Stimulated activated CD8-positive, alpha-beta memory T cell treated with anti-CD3 and anti-CD28 coated beads, Interleukin-15, amount 100 ng/mL, for 4 hours (primary cell): ENCODE results near the gene AFG1L.
"Not testable (repeated sequence)": the region's sequence is repeated elsewhere in the genome, so short reads cannot be mapped to it uniquely, and the experiment has no call there.

Source experiments
- DNase-seq, 2 donors: peaks; one replicate each; pipeline ENCODE4 v3.0.0-alpha.2; 2020; ENCODE audit warnings: low read depth in 2 of 2

Gene AFG1L

DNA sequence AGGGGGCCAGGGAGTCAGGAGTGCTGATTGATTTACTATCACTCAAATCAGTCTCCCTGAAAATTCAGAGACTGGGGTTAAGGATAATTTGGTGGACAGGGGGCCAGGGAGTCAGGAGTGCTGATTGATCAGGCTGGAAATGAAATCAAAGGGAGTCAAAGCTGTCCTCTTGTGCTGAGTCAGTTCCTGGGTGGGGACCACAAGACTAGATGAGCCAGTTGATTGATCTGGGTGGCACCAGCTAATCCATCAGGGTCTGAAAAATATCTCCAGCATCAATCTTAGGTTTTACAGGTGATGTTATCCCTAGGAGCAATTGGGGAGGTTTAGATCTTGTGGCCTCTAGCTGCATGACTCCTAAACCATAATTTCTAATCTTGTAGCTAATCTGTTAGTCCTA is 6.1 kb upstream of the AFG1L start:
- DNase-seq = no peak

DNA sequence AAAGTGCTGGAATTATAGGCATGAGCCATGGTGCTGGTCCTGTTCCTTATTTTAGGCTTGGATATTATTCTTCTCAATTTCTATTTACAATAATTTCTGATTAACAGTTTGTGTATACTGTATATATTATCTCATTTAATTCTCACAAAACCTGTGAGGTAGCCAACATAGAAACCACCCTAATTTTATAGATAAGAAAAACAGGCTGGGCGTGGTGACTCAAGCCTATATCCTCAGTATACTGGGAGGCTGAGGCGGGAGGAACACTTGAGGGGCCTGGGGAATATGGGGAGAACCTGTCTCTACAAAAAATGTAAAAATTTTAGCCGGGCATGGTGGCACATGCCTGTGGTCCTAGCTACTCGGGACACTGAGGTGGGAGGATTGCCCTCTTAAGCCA is 3.8 kb upstream of the AFG1L start:
- no peak for DNase-seq

DNA sequence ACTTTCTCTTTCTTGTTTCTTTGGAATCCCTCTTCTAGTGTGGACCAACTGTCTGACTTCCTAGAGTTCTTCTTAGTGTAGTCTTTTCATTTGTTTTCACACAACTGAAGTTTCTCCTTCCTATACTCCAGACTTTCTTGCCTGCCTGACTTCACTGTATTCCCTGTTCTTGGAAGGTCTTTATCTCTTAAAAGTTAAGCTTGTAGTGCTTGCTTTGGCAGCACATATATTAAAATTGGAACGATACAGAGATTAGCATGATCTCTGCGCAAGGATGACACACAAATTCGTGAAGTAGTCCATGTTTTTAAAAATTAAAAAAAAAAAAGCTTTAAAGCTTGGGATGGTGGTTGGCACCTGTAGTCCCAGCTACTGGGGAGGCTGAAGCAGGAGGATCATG is 2.3 kb upstream of the AFG1L start:
- not testable (repeated sequence) for DNase-seq

DNA sequence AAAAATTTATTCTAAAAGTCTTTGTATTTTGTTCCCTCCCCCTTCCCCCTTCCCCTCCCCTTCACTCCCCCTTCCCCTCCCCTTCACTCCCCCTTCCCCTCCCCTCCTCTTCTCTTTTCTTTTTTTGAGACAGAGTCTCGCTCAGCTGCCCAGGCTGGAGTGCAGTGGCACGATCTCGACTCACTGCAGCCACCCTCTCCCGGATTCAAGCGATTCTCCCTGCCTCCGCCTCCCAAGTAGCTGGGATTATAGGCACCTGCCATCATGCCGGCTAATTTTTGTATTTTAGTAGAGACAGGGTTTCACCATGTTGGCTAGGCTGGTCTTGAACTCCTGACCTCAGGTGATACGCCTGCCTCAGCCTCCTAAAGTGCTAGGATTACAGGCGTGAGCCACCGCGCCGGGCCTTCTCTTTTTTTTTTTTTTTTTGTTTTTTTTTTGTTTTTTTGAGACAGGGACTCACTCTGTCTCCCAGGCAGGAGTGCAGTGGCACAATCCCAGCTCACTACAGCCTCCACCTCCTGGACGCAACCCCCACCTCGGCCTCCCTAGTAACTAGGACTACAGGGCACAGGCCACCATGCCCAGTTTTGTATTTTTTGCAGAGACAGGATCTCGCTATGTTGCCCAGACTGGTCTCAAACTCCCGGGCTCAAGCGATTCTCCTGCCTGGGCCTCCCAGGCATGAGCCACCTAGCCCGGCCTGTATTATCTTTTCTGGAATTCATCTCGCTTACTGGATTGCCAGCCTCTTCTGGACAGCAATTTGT is 1.1 kb upstream of the AFG1L start:
- no peak for DNase-seq

DNA sequence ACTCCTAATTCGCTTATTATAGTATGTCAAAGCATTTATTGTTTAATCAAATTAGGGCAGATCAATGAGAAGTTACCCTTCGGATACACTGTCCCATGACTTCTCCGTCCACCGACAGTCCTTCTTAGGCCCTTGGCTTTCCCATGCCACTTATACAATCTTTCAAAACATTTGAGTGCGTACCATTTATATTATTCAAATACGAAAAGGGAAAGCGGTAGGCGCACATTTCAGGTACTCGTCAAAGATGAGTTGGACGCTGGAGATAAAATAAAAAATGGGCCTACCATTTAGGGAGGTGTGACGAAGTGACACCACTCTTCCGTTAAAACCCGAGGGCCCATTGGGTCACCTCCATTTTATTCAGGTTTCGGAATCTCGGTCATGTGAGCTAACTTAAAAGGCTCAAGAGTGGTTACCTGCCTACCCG is 542 bp upstream of the AFG1L start:
- no peak for DNase-seq

DNA sequence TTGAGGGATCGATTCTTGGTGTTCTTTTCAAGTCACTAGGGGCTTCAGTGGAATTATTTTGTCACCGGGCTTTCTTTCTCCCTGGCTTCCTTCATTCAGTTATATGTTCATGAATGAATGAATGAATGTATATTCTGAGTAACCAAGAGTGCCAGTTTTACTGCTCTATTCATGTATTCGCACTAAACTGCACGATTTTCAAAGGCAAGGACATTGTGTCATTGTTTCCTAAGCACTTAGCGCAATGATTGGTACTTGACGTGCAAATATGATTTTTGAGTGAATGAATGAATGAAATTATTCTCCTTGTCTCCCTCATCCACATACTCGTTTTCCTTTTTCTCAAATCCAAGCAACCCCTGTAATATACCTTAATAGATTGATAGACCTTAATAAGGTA is 822 bp downstream of the AFG1L start:
- no peak for DNase-seq

DNA sequence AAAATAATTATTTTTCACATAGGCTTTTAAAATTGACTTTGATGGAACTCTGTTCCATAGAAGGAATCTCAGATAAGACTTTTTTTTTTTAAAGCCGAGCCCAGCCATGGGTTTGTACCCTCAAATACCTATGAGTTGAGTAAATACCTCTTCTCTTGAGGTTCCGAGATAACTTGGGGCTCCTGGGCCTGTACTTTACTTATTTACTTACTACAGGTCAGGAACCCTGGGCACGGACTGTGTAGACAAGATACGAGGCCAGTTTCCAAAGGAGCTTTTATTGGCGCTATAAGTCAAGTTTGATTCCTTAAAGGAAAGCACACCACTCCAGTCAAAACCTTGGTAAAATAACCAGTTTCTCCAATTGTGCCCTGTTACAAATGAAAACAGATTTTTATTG is 7.5 kb downstream of the AFG1L start:
- no peak for DNase-seq

DNA sequence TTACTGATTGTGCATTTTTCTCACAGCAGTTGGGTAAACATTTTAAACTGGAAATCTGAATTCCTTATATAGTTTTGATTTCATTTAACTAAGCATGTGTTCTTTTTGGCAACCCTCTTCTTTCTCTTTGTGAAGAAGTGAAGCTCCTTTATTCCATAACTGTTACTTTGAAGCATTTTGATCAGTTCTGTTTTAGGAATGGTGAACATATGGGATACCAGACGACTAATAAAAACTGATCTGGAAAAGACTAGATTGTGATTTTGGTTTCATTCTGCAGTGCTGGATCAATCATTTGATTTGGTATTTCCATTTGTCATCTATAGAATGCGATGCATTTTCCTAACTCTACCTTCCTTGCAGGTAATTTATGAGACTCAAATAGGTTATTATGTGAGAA is 9.8 kb downstream of the AFG1L start:
- DNase-seq = no peak

DNA sequence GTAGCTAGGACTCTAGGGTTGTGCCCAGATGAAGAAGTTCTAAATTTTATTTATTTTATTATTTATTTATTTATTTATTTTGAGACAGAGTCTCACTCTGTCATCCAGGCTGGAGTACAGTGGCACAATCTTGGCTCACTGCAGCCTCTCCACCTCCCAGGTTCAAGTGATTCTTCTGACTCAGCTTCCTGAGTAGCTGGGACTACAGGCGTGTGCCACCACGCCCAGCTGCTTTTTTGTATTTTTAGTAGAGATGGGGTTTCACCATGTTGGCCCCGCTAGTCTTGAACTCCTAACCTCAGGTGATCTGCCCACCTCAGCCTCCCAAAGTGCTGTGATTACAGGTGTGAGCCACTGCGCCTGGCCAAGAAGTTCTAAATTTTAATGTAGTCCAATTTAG is 13.8 kb downstream of the AFG1L start:
- not testable (repeated sequence) for DNase-seq

DNA sequence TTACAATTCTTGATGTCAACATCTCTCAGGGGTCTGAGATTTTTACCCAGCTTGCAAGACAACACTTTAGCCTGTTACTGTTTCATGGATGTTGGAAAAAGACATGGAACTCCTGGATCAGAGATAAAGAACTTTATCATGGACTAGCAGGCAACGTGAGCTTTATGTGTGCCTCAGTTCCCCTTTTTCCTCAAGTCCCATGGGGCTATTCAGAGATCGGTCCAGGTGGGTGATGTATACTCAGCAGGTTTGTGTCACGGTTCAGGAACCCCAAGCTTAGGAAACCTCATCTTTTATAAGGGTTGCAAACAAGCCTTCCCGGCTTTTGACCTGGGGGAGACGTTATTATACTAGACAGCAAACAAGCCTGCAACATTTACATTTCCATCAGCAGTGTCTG is 15.0 kb downstream of the AFG1L start:
- no peak for DNase-seq

DNA sequence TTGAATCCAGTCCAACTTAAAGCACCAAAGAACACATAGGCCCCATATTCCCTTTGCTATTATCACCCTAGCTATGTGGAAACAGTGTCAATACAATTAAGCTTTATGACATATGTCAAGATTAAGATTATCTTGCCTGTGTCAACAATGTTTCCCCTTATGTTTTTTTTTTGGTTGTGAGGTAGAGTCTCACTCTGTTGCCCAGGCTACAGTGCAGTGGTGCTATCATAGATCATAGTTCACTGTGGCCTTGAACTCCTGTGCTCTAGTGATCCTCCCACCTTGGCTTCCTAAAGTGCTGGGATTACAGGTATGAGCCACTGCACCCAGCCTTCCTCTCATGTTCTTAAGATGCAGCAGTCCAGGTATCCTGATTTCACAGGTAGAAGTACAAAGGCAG is 17.8 kb downstream of the AFG1L start:
- no peak for DNase-seq

DNA sequence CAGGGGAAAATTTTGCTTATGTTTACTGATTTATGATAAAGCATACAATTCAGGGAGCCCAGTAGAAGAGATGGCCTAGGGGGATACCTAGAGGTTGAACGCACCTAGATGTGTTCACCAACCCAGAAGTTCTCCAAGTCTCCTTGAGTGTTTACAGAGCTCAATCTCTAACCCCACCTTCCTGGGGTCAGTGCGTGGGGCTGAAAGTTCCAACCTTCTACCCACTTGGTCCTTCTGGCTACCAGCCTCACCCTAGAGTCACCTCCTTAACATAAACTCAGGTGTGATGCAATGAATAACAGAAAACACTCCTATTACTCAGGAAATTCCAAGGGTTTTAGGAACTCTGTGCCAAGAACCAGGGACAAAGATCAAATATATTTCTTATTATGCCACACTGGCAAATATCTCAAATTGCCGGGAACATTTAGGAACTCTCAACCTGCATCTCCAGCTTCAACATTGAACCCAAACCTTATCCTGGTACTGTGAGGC is 26.4 kb downstream of the AFG1L start:
- no peak for DNase-seq

DNA sequence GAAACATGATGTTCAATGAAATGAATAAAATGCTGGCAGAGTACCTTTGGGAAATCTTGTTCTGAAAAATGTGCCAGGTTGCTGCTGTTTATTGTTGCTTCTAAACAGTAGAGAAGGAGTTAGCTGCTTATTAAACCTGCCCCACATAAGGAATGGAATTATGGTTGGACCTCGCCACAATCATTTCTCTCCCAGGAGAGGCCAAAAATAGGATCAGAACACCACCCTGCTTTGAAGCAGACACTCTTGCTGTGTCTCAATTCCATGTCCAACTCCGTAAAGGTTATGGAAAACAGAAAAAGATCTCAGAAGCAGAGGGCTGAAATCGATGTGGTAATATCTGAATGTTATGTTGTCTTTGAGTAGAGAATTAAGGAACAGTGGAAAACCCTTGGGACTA is 27.9 kb downstream of the AFG1L start:
- DNase-seq = no peak

DNA sequence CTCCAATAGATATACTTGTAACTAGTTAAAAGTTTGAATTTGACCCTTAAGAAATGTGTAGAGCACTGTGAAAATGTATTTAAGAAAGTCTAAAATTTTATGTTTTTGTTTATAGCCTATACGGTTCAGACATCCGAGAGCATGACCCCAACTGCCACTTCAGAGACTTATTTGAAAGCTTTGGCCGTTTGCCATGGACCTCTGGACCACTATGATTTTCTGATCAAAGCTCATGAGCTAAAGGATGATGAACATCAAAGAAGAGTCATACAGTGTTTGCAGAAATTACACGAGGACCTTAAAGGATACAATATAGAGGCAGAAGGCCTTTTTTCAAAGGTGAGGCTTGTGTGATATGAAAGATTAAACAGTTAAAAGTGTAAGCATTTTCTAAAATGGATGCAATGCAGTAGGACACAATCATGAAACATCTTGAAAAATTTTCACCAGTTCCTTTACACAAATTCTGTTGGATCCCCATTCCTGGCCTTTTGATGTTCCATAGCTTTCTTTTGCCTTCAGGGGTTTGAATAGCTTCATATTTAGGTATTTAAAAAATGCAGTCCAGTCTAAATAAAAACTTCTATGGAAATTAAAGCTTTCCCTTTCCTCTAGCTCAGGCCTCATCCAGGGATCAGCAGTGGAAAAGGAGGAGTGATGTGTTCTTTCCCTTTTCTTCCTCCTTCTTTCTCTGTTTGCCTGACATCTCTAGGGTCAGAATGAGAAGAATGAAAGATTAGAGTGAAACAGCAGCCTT is 29.0 kb downstream of the AFG1L start:
- DNase-seq = no peak

DNA sequence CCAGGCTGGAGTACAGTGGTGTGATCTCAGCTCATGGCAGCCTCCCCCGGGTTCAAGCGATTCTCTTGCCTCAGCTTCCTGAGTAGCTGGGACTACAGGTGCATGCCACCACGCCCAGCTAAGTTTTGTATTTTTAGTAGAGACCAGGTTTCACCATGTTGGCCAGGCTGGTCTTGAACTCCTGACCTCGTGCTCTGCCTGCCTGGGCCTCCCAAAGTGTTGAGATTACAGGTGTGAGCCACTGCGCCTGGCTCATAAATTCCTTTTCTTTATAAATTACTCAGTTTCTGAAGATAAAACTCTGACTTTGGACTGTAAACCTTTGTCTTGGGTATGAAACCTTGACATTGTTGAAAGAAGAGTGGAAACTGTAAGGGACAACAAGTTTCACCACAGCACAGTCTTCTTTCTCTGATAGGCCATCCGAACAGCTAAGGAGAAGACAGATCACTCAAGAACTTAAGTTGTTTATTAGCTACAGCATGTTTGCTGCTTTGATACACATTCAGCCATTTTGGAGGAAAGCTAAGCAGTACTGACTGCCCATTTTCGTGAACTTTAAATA is 35.4 kb downstream of the AFG1L start:
- DNase-seq = not testable (repeated sequence)

DNA sequence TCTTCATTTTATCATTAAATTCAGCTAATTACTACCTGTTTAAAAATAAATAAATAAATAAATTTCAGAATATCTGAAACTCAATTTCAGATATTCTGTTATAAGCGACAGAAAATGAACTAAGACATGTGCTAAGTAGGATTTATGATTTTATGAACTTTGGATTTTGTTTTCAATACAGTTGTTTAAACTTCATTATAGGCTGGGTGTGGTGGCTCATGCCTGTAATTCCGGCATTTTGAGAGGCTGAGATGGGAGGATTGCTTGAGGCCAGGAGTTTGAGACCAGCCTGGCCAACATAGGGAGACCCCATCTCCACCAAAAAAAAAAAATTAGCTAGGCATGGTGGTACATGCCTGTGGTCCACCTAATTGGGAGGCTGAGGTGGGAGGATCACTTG is 36.0 kb downstream of the AFG1L start:
- no peak for DNase-seq

DNA sequence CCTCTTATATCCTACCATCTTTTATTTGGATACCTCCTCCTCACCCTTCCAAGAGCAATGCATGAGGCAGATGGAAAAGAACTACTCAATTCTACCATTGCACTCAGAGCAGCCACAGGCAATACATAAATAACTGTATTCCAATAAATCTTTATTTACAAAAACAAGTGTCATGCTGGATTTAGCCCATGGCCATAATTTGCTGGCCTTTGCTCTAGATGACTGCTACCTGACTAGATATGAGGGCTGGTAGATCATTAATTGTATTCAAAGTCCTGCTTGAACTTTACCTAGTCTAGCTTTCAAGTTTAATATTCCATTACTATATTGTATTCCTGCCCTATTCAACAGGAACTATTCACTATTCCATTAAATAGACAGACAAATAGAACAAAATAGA is 37.1 kb downstream of the AFG1L start:
- DNase-seq = no peak

DNA sequence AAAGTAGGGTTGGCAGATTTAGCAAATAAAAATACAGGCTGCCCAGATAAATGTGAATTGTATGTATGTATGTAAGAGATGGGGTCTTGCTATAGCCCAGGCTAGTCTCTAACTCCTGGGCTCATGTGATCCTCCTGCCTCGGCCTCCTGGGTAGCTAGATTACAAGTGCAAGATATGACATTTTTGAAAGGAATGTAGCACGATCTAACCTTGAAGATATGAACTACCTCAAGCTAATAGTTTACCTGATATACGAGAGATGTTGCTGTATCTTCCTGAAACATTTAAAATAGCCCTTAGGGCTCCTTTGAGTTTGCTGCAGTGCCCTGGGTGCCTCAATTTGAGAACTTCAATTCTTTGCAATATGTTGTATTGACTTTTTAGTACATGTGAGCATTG is 42.1 kb downstream of the AFG1L start:
- DNase-seq = no peak

DNA sequence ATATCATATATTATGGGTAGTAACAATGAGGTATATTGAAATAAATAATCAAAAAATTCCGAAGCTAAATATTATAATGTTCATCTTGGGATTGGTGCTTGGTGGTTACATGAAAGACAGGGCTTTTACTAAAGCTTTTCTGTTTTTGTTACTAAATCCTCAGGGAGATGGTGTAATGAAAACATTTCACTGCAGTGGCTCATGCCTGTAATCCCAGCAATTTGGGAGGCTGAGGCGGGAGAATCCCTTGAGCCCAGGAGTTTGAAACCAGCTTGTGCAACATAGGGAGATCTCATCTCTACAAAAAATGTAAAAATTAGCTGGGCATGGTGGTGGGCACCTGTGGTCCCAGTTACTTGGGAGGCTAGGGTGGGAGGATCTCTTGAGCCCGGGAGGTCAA is 42.9 kb downstream of the AFG1L start:
- no peak for DNase-seq

DNA sequence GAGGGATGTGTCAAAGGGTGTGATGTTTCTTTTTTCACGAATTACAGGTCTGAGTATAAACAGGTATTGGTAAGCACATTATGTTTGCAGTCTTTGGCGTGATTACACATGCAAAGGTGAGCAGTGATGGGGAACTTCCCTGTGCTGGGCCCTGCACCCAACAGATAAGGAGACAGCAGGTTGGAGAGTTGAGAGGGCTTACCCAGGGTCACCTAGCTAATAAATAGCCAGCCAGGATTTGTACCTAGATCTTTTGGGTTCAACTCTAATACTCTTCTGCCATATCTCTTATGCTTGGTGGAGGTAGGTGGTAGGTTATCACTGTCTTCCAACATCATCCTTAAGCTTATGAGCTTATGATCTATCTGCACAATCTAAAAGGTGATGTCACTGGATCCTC is 46.5 kb downstream of the AFG1L start:
- no peak for DNase-seq

DNA sequence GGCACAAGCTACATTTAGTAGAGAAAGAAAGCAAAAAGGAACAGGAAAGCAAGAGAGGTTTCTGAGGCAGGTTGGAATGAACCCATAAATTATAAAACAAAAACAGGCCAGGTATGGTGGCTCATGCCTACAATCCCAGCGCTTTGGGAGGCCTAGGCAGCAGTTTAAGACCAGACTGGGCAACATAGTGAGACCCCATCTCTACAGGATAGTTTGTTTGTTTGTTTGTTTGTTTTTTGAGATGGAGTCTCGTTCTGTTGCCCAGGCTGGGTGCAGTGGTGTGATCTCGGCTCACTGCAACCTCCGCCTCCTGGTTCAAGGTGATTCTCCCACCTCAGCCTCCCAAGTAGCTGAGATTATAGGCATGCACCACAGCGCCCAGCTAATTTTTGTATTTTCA is 49.0 kb downstream of the AFG1L start:
- no peak for DNase-seq

DNA sequence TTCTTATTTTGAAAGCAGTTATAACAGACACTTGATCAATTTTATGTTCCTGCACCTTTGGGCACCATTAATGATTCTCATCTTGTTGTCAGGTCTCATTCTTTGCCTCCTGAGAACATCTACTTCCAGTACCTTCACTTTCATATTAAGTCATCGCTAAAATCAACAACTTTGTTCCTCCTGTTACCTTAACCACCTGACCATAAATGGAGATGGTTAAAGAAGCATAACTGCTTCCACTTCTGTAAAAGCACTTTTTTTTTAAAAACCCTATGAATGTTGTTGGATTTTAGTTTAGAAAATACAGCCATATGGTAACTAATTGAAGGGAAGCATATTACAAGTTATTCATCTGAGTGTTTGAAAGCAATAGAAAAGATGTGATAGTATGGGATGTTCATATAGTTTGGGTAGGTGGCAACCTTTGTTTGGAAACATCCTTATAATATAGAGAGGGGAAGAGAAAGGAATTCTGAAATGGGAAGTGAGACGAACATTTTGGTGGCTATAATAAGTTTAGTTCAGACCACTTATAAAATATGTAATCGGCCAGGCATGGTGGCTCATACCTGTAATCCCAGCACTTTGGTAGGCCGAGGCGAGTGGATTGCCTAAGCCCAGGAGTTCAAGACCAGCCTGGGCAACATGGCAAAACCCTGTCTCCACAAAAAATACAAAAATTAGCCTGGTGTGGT is 53.9 kb downstream of the AFG1L start:
- DNase-seq = no peak
